HEK293T (cell line): Measurements from ENCODE around the gene ADAM23.

Experiments used
- CTCF ChIA-PET: fragments of 350-600 bp; formaldehyde crosslinking; extraction: SDS; loops from one replicate; lab custom pipeline; 2021; ENCODE audit warnings: antibody characterized with exemption, inconsistent platforms; lab: Yijun Ruan, JAX
- POLR2A ChIA-PET: fragments of 350-600 bp; formaldehyde crosslinking; extraction: SDS; loops from one replicate; lab custom pipeline; 2020; ENCODE audit warnings: antibody characterized with exemption, inconsistent platforms; lab: Yijun Ruan, JAX
- DNase-seq: peaks from one replicate; pipeline ENCODE4 v3.0.0; 2012; ENCODE audit warnings: mixed read lengths; ENCODE audit errors: extremely low spot score
- ARNT ChIP-seq: fragments of 450-650 bp; IDR thresholded peaks from 2 replicates; pipeline ENCODE4 v1.6.1; 2017; ENCODE audit warnings: mild to moderate bottlenecking
- CTBP1 ChIP-seq: fragments of 450-650 bp; IDR thresholded peaks from 2 replicates; pipeline ENCODE4 v1.6.1; 2016; ENCODE audit warnings: borderline replicate concordance
- FOXA1 ChIP-seq: fragments of 450-650 bp; IDR thresholded peaks from 2 replicates; pipeline ENCODE4 v1.6.1; 2016; ENCODE audit warnings: mild to moderate bottlenecking
- FOXK2 ChIP-seq: fragments of 450-650 bp; IDR thresholded peaks from 2 replicates; pipeline ENCODE4 v1.6.1; 2016; ENCODE audit warnings: mild to moderate bottlenecking
- FOXM1 ChIP-seq: fragments of 450-650 bp; IDR thresholded peaks from 2 replicates; pipeline ENCODE4 v1.6.1; 2017; ENCODE audit warnings: mild to moderate bottlenecking, borderline replicate concordance
- HDGF ChIP-seq: fragments of 450-650 bp; IDR thresholded peaks from 2 replicates; pipeline ENCODE4 v1.6.1; 2017; ENCODE audit warnings: antibody characterized with exemption, borderline replicate concordance
- L3MBTL2 ChIP-seq: fragments of 450-650 bp; conservative IDR thresholded peaks from 2 replicates; pipeline ENCODE4 v1.6.1; 2016; ENCODE audit warnings: mild to moderate bottlenecking
- LEF1 ChIP-seq: fragments of 450-650 bp; IDR thresholded peaks from 2 replicates; pipeline ENCODE4 v1.6.1; 2017; ENCODE audit warnings: mild to moderate bottlenecking, borderline replicate concordance
- NFRKB ChIP-seq: fragments of 450-650 bp; IDR thresholded peaks from 2 replicates; pipeline ENCODE4 v1.6.1; 2016; ENCODE audit warnings: mild to moderate bottlenecking, moderate library complexity
- PKNOX1 ChIP-seq: fragments of 450-650 bp; IDR thresholded peaks from 2 replicates; pipeline ENCODE4 v1.6.1; 2016
- SP1 ChIP-seq: fragments of 450-650 bp; IDR thresholded peaks from 2 replicates; pipeline ENCODE4 v1.6.1; 2017
- TARDBP ChIP-seq: fragments of 450-650 bp; IDR thresholded peaks from 2 replicates; pipeline ENCODE4 v1.6.1; 2016
- ZNF384 ChIP-seq: fragments of 450-650 bp; IDR thresholded peaks from 2 replicates; pipeline ENCODE4 v1.6.1; 2016

The ADAM23 gene

GRCh38 chr2:206665251-206665650, 221.9 kb downstream of the ADAM23 start:
- POLR2A ChIA-PET = no interaction called here
- no peak for TF ChIP-seq TARDBP
- TF ChIP-seq FOXM1 = no peak
- TF ChIP-seq PKNOX1 = no peak
- TF ChIP-seq HDGF = no peak
- no peak for TF ChIP-seq FOXA1
- no peak for TF ChIP-seq FOXK2
- TF ChIP-seq ZNF384 = no peak
- no peak for TF ChIP-seq SP1
- no peak for TF ChIP-seq LEF1
- TF ChIP-seq NFRKB = no peak
- TF ChIP-seq CTBP1 = no peak
- no peak for TF ChIP-seq L3MBTL2
- TF ChIP-seq ARNT = no peak
- CTCF ChIA-PET = no interaction called here
- DNase-seq = no peak
